ENCODE results near the gene TNFRSF1A. TPM values are rescaled to one million over a fixed set of nuclear protein-coding genes. Genes with fewer than 3 reads are reported as not detected.
A peak's percentile ranks its signal among the peaks of the same experiment; 100 is the strongest.

Gene TNFRSF1A
- total and polyA plus RNA-seq, 9 of the 15 experiments (the other 6 are each of a cell fraction or from before 2014, with no cell fraction given), result 0.76 to 43.5 (median 30.0) TPM

- TF ChIP-seq NFE2 (IDR thresholded peaks at IDR 0.05; ENCODE audit: low read depth) (no peak), ZNF217 (CRISPR knock-in tag; IDR thresholded peaks at IDR 0.05) (no peak), ZNF197 (CRISPR knock-in tag; IDR thresholded peaks at IDR 0.05; ENCODE audit: low read depth) (no peak), SIN3B (IDR thresholded peaks at IDR 0.05; ENCODE audit: low read depth) (no peak), U2AF2 (optimal IDR thresholded peaks at IDR 0.05; ENCODE audit: low read depth, low read length) (no peak), TSC22D4 (tag; IDR thresholded peaks at IDR 0.05) (no peak), FOSL1 (tag; conservative IDR thresholded peaks at IDR 0.05) (no peak), HMBOX1 (IDR thresholded peaks at IDR 0.05) (no peak), ELF1 (tag; IDR thresholded peaks at IDR 0.05) (no peak), ZNF395 (CRISPR knock-in tag; IDR thresholded peaks at IDR 0.05) (no peak), CTBP1 (IDR thresholded peaks at IDR 0.05; ENCODE audit: borderline replicate concordance) (no peak), BRF1 (IDR thresholded peaks at IDR 0.05; ENCODE audit: borderline replicate concordance, extremely low read depth, insufficient read length) (no peak), PCBP2 (IDR thresholded peaks at IDR 0.05; ENCODE audit: low read depth, low read length, poor library complexity, severe bottlenecking) (no peak), JUN (IDR thresholded peaks at IDR 0.05; ENCODE audit: borderline replicate concordance, low read depth, low read length) (no peak), JUN (CRISPR knock-in tag; IDR thresholded peaks at IDR 0.05; ENCODE audit: borderline replicate concordance) (no peak), BCOR (IDR thresholded peaks at IDR 0.05) (no peak), TGIF2 (CRISPR knock-in tag; IDR thresholded peaks at IDR 0.05) (no peak)
- TF ChIP-seq, protein P1, sequence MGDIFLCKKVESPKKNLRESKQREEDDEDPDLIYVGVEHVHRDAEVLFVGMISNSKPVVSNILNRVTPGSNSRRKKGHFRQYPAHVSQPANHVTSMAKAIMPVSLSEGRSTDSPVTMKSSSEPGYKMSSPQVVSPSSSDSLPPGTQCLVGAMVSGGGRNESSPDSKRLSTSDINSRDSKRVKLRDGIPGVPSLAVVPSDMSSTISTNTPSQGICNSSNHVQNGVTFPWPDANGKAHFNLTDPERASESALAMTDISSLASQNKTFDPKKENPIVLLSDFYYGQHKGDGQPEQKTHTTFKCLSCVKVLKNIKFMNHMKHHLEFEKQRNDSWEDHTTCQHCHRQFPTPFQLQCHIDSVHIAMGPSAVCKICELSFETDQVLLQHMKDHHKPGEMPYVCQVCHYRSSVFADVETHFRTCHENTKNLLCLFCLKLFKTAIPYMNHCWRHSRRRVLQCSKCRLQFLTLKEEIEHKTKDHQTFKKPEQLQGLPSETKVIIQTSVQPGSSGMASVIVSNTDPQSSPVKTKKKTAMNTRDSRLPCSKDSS (IDR thresholded peaks at IDR 0.05; ENCODE audit: low read depth, partially characterized antibody), result no peak
- Histone ChIP-seq H3K27me3 (ENCODE audit: control insufficient read depth in 2 of 2, insufficient read depth in 2 of 2, low read length in 2 of 2) (peaks cover 0 to 11% of the 10 kb centered on the region in 2 experiments; a peak in 4 of 5 replicates), H3K9me3 (replicated peaks; ENCODE audit: control insufficient read depth, insufficient read depth, low read depth, low read length) (no peaks in the 10 kb centered on the region), H3K9ac (ENCODE audit: insufficient read depth in 1 of 2, low read depth in 2 of 2, low read length in 2 of 2) (no peak overlapping the region), H3K36me3 (ENCODE audit: control insufficient read depth, insufficient read depth, low read length) (no peaks in the 10 kb centered on the region), H3K27ac (ENCODE audit: extremely low read depth, low read depth, low read length) (no peak overlapping the region; the same call in 2 of the 3 replicates), H2AFZ (ENCODE audit: low read depth, low read length) (peak overlapping the region; percentile 27; the same call in 1 of the 2 replicates), H3K79me2 (ENCODE audit: control insufficient read depth, insufficient read depth, low read length) (no peaks in the 10 kb centered on the region), H3K9me1 (ENCODE audit: control insufficient read depth, insufficient read depth, low read length) (no peaks in the 10 kb centered on the region), H4K20me1 (replicated peaks; ENCODE audit: control insufficient read depth, insufficient read depth, low read length) (no peaks in the 10 kb centered on the region), H3K4me1 (replicated peaks in 1 of 2; ENCODE audit: control insufficient read depth in 2 of 2, insufficient read depth in 2 of 2, low read length in 2 of 2) (peaks cover 16 to 26% of the 10 kb centered on the region in 2 experiments; a peak in 4 of 5 replicates), H3K4me2 (ENCODE audit: insufficient read depth, low read length) (no peak overlapping the region), H3K4me3 (no peak overlapping the region)
- no TSS peak for BruUV-seq (replicated peaks)
- ATAC-seq (no peak), FAIRE-seq (no peak), DNase-seq (ENCODE audit: extremely low read depth in 1 of 4, low spot score in 3 of 4) (no peak)
- POLR2A ChIA-PET, result interaction anchor here (0.6 to 1.7 kb wide), 9 partner anchors 8 to 374 kb away, joined by 3 to 9 read pairs (median 3); partner anchors contain the start of genes MRPL51 and VAMP1
- WGBS (ENCODE audit: insufficient coverage, low coverage, missing lambda C conversion rate), result 28% methylated on average over 2 of the region's 2 CpGs
- intact Hi-C loops (cut with micrococcal nuclease), result loop anchor here (10.0 kb wide), 1 partner anchor 212 kb away; the partner anchor contains the start of gene GAPDH
- CTCF ChIA-PET (ENCODE audit: low intra/inter-chr PET ratio), result interaction anchor here (0.7 to 2.7 kb wide), 3 partner anchors 142 to 231 kb away, joined by 3 to 9 read pairs (median 3); no protein-coding TSS in a partner anchor
- in situ Hi-C loops (cut with MboI), result no loop called here
These were observed 18.9 kb downstream of the TNFRSF1A start for GRCh38 chr12:6322969-6323339.

All from K562 (cell line).